Prostate gland (tissue), 2 donors: ENCODE measurements around the gene DDX49.

Source experiments
- POLR2A ChIP-seq: fragments of 450-650 bp; IDR thresholded peaks from one replicate; pipeline ENCODE4 v1.6.1; 2016; ENCODE audit warnings: antibody characterized with exemption, mild to moderate bottlenecking
- POLR2AphosphoS5 ChIP-seq: sonication (generic); formaldehyde crosslinking; IDR thresholded peaks from one replicate; pipeline ENCODE4 v1.6.1; 2017; ENCODE audit warnings: antibody characterized with exemption
- TF ChIP-seq, protein P1 (sequence below), 4 experiments: fragments of 200-600 bp in 2 of 4; fragments of 450-650 bp in 2 of 4; sonication (generic) in 2 of 4; IDR thresholded peaks; 1 replicate in 3 of 4; 2 replicates in 1 of 4; pipeline ENCODE4 v1.5.1; 2016 to 2019; ENCODE audit warnings: antibody characterized with exemption in 4 of 4, mild to moderate bottlenecking in 2 of 4, moderate library complexity in 2 of 4

DNA sequence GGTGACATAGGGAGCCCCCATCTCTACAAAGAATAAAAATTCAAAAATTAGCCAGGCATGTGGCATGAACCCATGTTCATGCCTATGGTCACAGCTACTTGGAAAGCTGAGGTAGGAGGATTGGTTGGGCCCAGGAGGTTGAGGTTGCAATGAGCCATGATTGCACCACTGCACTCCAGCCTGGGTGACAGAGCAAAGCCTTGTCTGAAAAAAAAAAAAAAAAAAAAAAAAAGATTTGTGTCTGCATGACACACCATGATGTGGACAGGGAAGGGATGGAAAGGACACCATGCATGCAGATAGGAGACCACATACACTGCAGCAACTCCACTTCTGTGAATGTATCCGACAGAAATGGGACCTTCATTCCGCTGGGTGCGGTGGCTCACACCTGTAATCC is 55.5 kb downstream of the DDX49 start:
- TF ChIP-seq, protein P1, sequence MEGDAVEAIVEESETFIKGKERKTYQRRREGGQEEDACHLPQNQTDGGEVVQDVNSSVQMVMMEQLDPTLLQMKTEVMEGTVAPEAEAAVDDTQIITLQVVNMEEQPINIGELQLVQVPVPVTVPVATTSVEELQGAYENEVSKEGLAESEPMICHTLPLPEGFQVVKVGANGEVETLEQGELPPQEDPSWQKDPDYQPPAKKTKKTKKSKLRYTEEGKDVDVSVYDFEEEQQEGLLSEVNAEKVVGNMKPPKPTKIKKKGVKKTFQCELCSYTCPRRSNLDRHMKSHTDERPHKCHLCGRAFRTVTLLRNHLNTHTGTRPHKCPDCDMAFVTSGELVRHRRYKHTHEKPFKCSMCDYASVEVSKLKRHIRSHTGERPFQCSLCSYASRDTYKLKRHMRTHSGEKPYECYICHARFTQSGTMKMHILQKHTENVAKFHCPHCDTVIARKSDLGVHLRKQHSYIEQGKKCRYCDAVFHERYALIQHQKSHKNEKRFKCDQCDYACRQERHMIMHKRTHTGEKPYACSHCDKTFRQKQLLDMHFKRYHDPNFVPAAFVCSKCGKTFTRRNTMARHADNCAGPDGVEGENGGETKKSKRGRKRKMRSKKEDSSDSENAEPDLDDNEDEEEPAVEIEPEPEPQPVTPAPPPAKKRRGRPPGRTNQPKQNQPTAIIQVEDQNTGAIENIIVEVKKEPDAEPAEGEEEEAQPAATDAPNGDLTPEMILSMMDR (IDR thresholded peaks at IDR 0.05), result no peak
- TF ChIP-seq POLR2A, result no peak
- TF ChIP-seq POLR2AphosphoS5, result no peak
